Activated naive CD4-positive, alpha-beta T cell treated with anti-CD3 and anti-CD28 coated beads, Interleukin-2, amount 50 U/mL, for 16 hours (primary cell): ENCODE data around the gene MCAM.
A peak's percentile ranks its signal among the peaks of the same experiment; 100 is the strongest.

Experiments used
- DNase-seq: peaks from one replicate; pipeline ENCODE4 v3.0.0-alpha.2; 2020

Gene MCAM, protein sequence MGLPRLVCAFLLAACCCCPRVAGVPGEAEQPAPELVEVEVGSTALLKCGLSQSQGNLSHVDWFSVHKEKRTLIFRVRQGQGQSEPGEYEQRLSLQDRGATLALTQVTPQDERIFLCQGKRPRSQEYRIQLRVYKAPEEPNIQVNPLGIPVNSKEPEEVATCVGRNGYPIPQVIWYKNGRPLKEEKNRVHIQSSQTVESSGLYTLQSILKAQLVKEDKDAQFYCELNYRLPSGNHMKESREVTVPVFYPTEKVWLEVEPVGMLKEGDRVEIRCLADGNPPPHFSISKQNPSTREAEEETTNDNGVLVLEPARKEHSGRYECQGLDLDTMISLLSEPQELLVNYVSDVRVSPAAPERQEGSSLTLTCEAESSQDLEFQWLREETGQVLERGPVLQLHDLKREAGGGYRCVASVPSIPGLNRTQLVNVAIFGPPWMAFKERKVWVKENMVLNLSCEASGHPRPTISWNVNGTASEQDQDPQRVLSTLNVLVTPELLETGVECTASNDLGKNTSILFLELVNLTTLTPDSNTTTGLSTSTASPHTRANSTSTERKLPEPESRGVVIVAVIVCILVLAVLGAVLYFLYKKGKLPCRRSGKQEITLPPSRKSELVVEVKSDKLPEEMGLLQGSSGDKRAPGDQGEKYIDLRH

GRCh38 chr11:119316729-119317591, at the start of gene MCAM:
TSS of gene MCAM (minus strand) at chr11:119317130. CDS start at chr11:119317101, 29 bp downstream.
- DNase-seq: no peak

- DNase-seq: no peak
These were observed 48.2 kb upstream of the MCAM start for GRCh38 chr11:119365071-119365591.

DNA sequence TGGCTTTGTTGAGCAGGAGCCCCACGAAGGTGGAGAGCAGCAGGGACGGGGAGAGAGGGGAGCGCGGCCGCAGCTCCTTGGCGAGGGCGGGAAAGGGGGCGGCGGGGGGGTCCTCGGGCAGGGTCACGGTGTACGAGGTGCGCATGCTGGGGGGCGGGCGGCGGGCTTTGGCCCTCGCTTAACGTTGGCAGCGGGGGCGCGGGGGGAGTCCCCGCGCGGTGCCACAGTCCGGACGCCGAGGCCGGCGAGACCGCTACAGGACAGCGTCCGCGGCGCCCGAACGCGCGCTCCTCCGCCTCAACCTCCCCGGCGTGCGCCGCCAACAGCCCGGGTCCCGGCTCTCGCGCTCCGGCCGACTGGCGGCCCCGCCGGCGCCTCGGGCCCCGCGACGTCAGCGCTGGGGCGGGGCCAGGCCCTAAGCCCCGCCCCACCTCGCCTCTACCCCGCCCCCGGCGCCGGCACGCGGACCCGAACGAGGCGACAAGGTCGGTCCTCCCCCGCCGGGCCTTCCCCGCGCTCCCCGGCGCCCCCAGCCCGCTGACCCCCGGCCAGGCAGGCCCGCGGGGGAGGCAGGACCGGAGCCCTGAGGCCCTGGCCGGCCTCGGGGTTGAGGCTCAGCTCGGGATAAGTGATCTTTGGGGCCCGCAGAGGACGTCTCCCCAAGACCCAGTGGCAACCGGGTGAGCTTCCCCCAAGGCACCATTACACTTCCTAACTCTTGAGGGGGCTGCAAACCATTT, 47.1 kb upstream of the MCAM start:
- DNase-seq: peak; percentile 55

- DNase-seq: no peak
These were observed 46.3 kb upstream of the MCAM start for GRCh38 chr11:119363081-119363850.

- DNase-seq: no peak
These were observed 45.8 kb upstream of the MCAM start for GRCh38 chr11:119362741-119363080.

DNA sequence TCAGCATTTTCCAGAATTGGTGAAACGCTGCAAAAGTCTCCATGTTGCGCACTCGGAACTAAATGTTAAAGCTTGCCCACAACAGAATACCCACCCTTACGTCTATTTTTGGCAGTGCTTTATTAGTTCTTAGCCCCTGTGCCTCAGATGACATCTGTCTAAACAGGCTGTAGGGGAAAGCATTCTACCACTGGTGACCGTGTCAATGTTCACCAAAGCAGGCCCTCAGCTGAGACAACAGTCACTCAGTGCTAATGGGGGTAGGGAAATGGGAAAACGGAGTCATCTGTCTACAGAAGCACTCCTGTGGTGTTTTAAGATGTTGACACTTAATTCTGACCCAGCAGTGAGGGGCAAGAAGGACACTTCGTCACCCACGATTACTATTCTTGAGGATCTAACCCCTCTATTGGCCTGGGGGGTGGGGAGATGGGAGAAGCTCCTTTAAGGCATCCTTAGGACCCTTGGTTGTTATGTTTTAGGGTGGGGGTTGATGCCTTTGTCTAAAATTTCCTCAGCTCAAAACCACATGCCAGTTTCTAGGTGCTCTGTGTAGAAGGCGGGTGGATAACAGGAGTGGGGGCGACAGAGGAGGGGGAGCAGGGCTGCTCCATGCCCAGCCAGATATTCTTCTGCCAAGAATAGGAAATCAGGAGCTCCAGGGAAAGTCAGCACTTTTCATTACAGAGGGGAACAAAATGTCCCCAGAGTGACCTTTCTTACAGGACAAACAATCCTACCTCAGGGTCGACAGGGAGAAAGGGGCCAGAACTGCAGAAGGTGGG, 45.2 kb upstream of the MCAM start:
- DNase-seq: no peak

GRCh38 chr11:119361056-119361787, 44.3 kb upstream of the MCAM start:
- peak; percentile 54 for DNase-seq

DNA sequence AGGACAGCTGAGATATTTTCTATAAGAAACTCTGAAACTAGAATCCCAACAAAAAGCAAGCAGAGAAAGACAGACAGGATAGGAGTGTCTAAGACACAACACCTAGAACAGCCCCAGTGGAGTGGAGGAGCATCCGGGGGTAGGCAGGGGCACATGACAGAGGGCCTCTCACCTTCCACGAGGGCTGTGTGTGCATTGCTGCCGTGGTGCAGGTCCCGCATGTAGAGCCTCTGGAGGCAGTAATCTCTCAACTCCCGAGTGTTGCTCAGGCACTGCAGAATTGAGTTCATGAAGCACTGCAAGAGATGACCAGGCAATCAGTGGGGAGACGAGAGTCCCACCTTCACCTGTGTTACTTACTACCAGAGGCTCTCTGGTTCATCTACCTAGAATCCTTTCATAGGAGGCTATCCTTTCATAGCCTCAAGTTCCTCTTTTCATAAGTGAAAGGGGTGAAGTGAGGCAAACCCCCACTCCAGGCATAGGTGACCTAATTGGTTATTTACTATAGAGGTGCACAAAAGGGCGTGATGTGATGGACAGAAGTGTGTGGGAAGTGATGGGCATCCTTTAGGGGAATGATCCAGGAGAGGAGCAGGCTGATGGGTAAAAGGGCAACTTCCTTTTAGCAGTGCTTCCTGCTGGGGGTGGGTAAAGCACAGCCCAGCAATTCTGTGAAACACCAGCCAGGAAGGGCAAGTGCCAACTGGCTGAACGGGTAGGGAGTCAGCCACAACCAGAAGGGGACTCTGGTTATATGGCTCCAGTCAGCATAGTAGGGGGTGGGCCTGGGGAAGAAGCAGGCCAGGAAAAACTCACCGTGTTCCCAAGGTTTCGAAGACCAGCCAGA, 42.7 kb upstream of the MCAM start:
- DNase-seq: no peak

- no peak for DNase-seq
These were observed 40.1 kb upstream of the MCAM start for GRCh38 chr11:119357074-119357473.

DNA sequence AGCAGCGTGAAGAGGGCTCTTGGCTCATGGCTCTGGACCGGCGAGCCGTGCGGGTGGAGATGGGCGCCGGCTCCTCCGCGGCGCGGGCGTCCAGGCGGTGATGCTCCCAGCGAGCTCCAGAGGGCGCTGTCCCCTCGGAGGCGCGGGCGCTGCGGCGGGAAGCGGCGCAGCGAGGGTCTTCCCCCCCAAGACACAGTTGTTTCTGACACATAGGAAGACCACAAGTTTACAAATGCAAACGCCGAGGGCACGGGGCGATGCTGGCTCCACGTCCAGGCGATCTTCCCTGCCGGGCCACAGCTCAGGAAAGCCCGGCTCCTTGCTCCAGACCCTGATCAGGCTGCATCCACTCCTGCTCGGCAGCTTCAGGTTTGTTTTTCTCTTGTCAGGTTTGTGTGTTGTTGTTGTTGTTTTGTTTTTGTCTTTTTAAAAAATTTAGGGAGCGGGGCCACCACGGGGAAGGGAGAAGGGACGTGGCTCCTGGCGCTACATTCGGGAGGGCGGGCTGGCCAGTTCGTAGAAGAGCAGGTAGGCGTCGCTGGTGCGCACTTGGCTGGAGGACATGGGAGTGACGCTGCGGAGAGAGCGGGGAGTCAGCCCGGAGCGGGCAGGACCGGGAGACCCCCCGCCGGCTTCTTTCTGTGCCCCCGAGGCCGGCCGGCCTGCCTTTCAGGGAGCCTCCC, 39.6 kb upstream of the MCAM start:
- DNase-seq: peak; percentile 78

GRCh38 chr11:119355091-119355843, 38.3 kb upstream of the MCAM start:
- no peak for DNase-seq

GRCh38 chr11:119352857-119353260, 35.9 kb upstream of the MCAM start:
- DNase-seq: no peak

- DNase-seq: no peak
These were observed 34.3 kb upstream of the MCAM start for GRCh38 chr11:119351232-119351631.

- DNase-seq: no peak
These were observed 33.4 kb upstream of the MCAM start for GRCh38 chr11:119350302-119350701.

- no peak for DNase-seq
These were observed 31.1 kb upstream of the MCAM start for GRCh38 chr11:119347940-119348605.

GRCh38 chr11:119347242-119347641, 30.3 kb upstream of the MCAM start:
- no peak for DNase-seq

- no peak for DNase-seq
These were observed 29.7 kb upstream of the MCAM start, which contains the start of gene MFRP for GRCh38 chr11:119346605-119347004. TSS of gene MFRP (minus strand) at chr11:119346705. CDS start at chr11:119346513, 192 bp downstream.
